GM12875 (cell line): ENCODE measurements around the gene CCN5.

Experiments used
- H3K4me3 ChIP-seq: one replicate; pipeline ENCODE4 v1.5.1; 2011; ENCODE audit warnings: low read depth, low read length, control low read depth
- TF ChIP-seq, protein P1 (sequence below): IDR thresholded peaks from 2 replicates; pipeline ENCODE4 v1.5.1; 2011; ENCODE audit warnings: low read depth, mild to moderate bottlenecking, control low read depth, inconsistent platforms, low read length, moderate library complexity, borderline replicate concordance; ENCODE audit not compliant: insufficient read depth

The CCN5 gene

DNA sequence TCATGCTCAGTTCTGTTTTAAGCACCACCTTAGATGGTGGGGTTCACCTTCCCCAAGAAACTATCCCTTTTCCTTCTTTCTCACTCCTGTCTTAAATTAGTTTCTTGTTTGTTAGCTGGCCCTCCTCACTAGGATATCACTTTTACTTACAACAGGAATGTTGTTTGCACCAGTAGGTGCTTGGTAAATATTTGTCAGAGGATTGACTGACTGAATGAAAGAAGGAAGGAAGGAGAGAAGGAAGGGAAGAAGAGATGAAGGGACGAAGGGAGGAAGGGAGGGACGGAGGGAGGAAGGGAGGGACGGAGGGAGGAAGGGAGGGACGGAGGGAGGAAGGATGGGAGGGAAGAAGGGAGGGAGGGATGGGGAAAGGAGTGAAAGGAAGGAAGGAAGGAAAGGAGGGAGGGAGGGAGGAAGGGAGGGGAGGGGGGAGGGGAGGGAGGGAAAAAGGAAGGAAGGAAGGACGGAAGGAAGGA lies 30.0 kb downstream of the CCN5 start:
- no peak overlapping the region for H3K4me3 ChIP-seq
- TF ChIP-seq, protein P1, sequence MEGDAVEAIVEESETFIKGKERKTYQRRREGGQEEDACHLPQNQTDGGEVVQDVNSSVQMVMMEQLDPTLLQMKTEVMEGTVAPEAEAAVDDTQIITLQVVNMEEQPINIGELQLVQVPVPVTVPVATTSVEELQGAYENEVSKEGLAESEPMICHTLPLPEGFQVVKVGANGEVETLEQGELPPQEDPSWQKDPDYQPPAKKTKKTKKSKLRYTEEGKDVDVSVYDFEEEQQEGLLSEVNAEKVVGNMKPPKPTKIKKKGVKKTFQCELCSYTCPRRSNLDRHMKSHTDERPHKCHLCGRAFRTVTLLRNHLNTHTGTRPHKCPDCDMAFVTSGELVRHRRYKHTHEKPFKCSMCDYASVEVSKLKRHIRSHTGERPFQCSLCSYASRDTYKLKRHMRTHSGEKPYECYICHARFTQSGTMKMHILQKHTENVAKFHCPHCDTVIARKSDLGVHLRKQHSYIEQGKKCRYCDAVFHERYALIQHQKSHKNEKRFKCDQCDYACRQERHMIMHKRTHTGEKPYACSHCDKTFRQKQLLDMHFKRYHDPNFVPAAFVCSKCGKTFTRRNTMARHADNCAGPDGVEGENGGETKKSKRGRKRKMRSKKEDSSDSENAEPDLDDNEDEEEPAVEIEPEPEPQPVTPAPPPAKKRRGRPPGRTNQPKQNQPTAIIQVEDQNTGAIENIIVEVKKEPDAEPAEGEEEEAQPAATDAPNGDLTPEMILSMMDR: no peak

DNA sequence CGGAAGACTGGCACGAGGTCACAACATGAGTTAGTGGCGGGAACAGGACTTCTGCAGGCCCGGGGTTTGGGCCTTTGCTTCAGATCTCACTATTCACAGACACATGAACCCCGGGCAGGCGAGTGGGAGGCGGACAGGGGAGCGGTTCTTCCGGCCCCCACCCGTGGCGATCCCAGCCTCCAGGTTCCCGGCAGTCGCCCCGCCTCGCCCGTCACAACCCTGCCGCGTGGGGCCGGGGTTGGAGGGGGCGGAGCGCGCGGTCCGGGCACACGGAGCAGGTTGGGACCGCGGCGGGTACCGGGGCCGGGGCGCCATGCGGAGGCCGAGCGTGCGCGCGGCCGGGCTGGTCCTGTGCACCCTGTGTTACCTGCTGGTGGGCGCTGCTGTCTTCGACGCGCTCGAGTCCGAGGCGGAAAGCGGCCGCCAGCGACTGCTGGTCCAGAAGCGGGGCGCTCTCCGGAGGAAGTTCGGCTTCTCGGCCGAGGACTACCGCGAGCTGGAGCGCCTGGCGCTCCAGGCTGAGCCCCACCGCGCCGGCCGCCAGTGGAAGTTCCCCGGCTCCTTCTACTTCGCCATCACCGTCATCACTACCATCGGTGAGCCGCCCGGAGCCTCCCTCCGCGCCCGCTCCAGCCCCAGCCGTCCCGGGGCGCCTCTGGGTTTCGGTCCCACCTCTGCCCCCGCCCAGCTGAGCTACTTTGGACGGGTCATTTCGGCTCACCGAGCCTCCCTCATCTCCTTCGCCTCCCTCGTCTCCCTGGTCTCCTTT lies 30.6 kb downstream of the CCN5 start, which contains the start of gene KCNK15:
Gene KCNK15 (plus strand): TSS at position 268 of the 769 bp plus-strand sequence. CDS start 46 bp downstream, at position 314.
- TF ChIP-seq, protein P1: no peak
- H3K4me3 ChIP-seq: no peak within 1 kb of the TSS

DNA sequence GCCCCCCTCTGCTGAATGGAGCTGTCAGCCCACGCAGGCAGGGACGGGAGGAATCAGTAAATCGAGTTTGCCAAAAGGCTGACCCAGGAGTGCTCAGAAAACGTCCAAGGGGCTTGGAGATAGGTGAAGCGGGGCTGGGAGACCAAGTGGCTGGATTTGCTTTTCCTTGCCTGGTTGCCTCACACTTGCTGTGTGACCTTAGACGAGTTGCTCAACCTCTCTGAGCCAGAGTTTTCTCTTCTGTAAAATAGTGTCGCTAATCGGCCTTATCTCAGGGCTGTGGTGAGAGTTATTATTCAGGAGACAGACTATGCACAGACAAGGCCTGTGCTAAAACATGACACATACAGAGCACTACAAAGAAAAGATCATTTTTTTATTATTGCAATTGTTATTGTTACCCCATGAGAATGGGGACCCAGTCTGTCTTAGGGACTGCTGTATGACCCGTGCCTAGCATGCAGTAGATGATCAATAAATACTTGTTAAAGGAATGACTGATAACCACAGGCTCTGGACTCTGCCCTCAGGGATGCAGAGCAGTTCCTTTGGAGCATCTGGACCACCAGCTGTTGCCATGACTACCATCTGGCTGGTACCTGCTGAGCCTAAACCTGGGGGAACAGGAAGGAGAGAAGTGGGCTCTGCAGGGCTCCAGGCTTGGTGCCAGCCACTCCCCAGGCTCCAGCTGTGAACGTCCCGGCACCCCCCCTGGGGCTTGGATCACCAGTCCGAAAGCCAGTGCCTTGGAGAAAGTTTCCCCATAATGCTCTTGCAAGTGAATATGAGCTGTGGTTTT lies 31.4 kb downstream of the CCN5 start:
- TF ChIP-seq, protein P1: no peak
- H3K4me3 ChIP-seq: no peak overlapping the region

DNA sequence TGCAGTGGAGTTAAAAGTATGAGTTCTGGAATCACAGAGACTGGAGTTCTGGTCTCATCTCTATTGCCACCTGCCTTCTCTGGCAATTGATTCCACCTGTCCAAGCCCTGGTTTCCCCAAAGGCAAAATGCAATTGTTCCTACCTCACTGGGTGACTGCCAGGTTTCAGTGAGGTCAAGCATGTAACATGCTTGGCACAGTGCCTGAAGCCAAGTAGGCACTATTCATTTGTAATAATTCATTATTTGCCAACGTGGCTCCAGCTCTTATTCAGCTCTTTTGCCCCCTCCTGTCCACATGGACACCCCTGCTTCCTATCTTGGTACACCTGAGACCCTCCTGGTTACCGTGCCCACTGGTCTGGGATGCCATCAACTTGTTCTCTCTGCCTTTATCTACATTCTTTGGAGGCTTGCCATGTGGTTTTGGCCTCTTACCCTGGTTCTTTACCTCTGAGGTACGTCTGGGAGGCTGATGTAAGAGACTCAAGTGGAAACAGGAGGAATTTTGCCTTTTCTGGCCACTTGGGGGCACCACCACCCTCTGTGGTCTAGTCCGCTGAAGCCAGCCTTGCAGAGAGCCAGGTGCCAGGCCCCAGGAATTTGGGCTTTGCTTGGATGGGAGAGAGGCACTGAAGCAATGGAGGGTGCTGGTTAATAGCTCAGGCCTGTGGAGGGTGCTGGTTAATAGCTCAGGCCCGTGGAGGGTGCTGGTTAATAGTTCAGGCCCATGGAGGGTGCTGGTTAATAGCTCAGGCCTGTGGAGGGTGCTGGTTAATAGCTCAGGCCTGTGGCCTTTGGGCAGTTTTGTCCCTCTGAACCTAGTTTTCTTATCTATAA lies 32.2 kb downstream of the CCN5 start:
- no peak overlapping the region for H3K4me3 ChIP-seq
- TF ChIP-seq, protein P1: peak; percentile 67

DNA sequence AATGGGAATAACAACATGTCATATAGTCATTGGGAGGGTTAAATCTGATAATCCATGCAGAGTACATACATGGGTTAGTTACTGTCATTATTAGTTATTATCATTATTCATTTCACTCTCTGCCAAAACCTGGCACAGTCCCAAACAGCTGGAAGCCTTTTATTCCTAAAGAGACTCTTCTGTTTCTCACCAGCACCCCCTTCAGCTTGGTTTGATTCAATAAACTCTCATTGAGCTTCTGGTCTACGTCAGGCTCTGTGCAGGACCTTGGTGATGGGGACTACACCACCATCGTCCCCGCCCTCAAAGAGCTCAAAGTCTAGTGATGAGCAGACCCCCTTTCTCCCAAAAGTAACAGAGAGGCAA lies 32.8 kb downstream of the CCN5 start:
- H3K4me3 ChIP-seq: no peak overlapping the region
- TF ChIP-seq, protein P1: no peak

DNA sequence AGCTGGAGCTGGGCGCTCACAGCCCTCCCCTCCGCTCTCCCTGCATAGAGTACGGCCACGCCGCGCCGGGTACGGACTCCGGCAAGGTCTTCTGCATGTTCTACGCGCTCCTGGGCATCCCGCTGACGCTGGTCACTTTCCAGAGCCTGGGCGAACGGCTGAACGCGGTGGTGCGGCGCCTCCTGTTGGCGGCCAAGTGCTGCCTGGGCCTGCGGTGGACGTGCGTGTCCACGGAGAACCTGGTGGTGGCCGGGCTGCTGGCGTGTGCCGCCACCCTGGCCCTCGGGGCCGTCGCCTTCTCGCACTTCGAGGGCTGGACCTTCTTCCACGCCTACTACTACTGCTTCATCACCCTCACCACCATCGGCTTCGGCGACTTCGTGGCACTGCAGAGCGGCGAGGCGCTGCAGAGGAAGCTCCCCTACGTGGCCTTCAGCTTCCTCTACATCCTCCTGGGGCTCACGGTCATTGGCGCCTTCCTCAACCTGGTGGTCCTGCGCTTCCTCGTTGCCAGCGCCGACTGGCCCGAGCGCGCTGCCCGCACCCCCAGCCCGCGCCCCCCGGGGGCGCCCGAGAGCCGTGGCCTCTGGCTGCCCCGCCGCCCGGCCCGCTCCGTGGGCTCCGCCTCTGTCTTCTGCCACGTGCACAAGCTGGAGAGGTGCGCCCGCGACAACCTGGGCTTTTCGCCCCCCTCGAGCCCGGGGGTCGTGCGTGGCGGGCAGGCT lies 35.1 kb downstream of the CCN5 start:
- H3K4me3 ChIP-seq: no peak overlapping the region
- TF ChIP-seq, protein P1: no peak
